CD1c-positive myeloid dendritic cell (primary cell): ENCODE results near the gene SH3BGRL3.

ENCODE experiments used
- DNase-seq: peaks from one replicate; pipeline ENCODE4 v3.0.0-alpha.2; 2016; ENCODE audit errors: extremely low spot score

Gene SH3BGRL3

DNA sequence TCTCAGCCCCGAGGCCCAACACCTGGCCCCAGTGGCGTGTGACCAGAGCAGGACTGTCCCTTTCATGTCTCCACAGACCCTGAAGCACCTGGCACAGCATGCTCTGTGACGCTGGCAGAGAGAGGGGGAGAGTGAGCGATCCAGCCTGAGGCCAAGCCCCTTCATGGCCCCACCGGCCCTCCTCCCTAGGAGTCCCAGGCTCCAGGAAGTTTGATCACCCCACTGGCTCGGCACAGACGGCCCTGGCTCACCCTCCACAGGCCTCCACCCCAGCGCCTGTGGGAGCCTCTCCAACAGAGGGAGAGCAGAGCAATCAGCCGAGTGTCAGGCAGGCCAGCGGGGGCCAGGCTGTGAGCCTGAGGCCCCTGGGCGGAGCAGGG is 11.0 kb downstream of the SH3BGRL3 start:
- DNase-seq = no peak

DNA sequence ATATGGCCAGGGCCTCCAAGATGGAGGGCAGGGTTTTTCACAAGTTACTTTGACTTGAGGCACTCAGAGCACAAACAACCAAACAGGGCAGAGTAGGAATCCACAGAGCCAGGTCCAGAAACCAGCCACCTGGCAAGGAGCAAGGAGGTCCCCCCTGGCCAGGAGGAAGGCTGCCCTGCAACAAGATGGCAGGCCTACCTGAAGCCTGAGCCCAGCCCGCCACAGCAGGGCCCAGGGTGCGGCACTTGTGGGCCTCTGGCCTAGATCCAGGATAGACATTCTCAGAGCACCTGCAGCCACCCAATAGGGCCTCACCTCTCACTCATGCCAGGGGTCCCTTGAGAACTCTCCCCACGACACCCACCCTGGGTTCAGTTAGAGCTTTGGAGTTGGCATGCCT is 11.5 kb downstream of the SH3BGRL3 start:
- DNase-seq = no peak

DNA sequence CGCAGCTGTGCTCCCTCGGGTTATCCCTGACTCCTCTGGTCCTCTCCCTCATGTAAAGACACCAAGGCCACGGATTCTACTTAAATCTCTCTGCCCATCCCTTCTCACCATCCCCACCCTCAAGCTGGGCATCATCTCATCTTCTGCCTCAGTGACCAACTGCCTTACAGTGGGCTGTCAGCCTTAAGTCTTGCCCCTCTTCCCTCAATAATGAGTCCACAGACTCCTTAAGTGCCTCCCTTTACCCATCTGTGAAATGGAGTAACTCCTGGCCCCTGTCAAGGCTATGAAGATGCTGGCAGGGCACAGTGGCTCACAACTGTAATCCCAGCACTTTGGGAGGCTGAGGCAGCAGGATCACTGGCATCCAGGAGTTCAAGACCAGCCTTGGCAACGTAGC is 12.1 kb downstream of the SH3BGRL3 start:
- no peak for DNase-seq

DNA sequence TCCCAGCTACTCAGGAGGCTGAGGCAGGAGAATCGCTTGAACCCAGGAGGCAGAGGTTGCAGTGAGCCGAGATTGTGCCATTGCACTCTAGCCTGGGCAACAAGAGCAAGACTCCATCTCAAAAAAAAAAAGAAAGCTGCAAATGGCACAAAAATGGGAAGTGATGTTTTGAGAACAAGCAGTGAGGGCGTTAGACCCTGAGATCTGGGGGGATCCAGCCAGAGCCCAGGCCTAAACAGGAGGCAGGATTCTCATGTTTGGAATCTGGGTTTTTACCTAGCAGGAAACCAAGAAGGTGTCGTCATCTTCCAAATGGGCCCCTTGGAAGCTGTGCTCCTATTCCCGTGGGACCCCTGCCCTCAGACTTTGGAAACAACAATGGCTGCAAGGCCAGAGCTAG is 12.8 kb downstream of the SH3BGRL3 start:
- peak; percentile 41 for DNase-seq

DNA sequence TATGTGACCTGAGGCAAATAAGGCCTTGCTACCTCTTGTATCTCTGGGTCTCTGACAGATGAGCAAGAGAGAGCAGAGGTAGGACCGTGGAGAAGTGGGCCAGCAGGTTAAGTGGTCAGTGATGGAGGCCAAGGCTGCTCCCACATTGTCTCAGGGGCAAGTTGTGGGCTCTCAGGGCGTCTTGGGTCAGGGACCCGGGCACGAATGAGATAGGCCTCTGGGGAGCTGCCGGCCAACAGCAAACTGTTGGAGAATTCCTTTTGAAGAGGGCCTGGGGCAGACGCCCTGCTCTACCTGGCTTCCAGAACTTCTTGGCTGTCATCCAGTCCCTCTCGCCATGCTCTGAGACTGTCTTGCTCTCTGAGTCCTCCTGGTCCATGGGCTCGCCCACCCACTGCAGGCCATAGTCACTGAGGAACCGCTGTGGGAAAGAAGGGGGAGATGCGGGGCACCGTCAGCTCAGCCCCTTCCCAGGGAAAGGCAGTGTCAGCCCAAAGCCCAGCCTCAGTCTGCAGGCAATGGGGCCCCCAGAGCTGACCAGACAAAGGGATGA is 14.1 kb downstream of the SH3BGRL3 start:
- no peak for DNase-seq

DNA sequence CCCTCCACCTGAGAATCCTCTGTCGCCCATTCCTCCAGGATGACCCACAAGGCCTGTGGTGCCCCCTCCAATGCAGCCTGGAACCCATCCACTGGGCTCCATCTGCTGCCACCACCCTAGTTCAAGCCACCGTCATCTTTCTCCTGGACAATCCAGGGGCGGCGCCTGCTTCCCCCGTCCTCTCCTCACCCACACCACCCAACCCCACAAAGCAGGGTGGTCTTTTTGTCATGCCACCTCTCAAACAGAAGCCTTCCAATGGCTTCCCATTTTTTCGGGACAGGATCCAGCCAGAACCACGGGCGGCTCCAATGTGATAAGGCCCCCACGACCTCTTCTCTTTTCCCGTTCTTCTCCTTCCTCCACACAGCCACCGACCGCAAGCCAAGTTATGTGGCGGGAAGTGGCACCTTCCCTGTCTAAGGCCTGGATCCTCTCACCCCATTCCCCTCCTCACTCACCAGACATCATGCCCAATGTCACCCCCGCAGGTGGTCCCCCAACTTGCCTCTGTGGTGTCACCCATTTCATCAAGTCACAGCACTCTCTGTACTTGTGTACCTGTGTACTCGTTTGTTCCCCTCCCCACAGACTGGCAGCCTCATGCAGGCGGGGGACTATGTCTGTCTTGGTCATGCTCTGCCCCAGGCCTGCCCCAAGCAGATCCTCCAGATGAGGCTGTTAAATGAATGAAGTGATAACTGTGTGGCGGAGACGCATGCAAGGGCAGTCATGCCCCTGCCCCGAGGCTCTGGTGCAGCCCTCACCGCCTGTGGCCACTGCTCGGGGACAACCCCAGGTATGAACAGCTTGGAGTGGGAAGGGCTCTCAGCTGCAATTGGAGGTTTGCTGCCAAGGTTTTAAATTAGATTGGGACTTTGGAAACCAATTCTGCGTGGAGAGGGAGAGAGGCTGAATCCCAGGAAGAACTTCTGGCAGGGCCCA is 15.6 kb downstream of the SH3BGRL3 start:
- no peak for DNase-seq

DNA sequence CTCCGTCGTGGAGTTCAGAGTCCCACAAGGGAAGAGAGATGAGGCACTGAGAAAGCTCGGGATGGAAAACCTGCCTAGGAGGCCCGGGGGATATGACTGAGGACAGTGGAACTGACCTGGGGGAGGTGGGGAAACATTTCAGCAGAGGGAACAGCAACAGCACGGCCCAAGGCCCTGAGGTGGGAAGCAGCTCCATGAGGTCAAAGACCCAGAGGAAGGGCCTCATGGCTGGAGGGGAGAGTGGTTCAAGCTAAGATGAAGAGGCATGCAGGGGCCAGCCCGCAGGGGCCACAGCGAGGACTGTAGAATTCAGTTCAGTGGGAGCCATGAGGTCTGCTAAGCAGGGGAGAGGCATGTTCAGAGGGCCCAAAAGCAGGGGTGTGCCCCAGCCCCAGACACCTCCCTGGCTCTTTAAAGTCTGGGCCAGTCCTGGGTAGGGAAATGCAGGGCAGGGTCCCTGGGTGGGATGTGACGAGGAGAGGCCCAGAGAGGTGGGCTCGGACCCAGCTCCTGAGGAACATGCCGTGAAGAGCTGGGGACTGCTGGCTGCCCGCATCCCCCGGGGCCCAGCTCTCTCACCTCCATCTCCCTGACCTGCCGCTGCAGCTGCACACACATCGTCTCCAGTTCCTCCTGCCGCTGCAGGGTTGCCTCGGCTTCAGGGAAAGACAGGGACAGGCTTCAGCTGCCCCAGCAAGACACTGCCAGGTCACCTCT is 16.6 kb downstream of the SH3BGRL3 start:
- no peak for DNase-seq

DNA sequence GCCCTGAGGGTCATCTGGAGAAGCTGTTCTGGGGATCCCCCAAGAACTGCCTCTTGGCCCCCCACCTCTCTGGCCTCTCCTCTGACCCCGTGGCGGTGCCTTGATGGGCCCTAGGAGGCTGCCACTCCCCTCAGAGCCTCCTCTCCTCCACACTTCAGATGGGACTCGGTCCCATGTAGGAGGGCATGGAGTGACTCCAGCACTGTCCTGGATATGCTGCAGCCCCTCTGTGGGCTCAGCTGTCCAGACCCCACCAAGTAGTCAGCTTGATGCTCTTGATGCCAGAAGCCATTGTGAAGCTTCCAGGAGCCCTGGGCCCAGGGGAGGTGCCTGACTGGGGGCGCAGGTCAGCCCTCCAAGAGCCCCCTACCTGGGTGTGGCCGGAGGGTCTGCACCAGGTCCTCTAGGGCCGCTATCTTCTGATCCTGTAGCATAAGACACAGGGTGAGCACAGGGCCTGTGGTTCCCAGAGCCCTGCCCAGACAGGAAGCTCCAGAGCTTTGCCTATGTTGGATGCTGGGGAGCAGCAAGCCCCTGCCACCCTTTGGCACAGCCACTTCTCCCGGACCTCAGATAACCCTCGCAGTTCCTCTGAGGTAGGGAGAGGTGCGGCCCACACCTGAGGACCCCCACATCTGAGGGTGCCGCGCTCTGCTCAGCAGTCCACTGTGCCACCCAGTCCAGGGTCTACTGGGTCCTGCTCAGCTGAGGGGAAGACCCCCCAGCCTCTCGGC is 17.3 kb downstream of the SH3BGRL3 start:
- no peak for DNase-seq

DNA sequence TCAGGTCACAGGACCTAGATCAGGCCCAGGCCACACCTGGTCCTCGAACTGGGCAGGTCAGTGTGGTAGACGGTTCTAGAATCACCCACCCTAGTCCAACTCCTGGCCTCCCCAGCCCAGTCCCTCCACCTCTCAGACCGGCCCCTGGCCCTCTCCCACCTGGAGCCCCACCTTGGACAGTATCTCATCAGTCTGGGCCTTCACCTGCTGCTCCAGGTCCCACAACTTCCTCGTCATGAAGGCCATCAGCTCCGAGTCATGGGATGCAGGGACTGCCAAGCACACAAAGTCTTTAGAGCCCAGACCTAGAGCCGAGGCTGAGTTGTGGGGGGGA is 17.9 kb downstream of the SH3BGRL3 start:
- no peak for DNase-seq

DNA sequence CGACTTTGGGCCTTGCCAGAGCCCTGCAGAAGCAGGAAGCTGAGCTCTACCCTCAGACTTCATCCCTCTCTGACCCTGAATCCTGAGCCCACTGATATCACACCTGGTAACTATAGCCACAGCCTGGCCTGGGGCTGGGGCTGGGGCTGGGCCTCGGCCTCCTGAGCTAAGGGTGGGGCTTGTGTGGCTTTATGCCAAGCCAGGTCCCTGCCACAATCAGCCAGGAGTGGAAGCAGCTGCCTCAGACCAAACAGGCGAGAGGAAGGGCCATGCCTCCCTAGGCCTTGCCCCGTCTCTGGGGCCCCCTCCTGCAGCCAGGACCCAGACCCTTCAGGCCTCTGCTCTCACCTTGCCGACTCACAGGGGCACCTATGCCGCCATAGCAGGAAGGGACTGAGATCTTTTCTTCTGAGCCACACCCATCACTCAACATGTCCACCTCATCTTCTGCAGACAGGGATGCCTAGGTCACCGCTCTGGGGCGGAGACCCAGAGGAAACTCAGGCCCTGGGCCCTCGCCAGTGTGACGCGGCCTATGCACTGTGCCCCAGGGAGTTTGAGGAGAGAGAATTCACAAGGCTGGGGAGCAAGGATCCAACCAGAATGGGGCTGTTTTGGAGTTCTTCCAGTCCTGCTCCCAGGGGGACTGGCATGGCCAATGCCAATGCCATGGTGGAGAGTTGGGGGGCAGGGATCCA is 20.8 kb downstream of the SH3BGRL3 start:
- DNase-seq = no peak

DNA sequence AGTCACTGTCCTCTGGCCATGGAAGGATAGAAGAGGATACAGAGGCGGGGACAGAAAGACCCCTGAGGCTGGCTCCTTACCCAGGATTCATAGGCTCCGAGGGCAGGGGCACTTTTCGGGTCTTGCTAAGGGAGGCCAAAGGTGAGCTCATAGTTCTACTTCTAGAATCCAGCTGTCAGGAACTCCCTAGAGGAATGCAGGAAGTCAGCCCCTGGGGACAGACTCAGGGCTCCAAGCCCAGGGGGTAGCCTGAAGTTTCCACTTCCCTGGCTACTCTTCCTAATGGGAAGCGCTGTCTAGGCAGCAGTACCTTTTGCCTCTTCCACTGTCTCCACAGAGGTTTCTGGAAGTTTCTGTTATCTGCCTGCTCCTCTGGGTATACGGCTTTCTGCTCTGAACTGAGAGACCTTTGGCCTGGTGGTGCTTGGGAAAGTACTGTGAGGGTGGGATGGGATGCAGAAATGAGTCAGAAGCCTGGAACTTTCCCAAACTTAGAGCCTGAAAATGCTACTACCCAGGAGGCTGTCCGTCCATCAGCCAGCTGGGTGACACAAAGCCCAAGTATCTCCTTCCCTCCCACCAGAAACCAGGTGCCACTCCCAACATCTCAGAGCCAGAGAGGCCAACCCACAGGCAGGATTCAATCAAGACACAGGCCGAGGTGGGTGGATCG is 23.0 kb downstream of the SH3BGRL3 start:
- no peak for DNase-seq

DNA sequence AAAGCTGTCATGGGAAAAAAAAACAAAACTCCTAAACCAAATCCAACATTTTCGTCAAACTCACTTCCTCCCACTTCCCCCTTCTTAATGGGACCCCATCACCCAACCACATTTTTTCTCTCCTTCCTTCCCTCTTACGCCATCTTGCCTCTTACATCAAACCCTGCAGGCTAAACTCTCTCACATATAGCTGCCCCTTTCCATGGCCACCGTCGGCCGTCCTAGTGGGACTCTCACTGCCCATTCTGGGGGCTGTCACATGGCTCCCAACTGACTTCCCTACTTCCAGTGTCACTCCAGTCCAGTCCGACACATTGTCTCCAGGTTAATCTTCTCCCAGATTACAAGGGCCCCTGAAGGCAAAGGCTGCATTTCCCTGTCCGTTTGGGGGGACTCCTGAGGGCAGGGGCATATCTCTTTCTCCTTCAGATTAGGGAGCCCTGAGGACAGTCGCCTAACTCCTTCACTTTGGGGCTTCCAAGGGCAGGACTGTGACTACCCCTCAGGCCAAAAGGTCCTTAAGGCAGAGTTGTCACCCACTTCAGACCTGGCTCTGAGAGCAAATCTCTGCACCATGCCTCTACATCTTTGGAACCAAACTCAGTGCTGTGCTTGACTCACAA is 25.9 kb downstream of the SH3BGRL3 start:
- DNase-seq = peak; percentile 37

DNA sequence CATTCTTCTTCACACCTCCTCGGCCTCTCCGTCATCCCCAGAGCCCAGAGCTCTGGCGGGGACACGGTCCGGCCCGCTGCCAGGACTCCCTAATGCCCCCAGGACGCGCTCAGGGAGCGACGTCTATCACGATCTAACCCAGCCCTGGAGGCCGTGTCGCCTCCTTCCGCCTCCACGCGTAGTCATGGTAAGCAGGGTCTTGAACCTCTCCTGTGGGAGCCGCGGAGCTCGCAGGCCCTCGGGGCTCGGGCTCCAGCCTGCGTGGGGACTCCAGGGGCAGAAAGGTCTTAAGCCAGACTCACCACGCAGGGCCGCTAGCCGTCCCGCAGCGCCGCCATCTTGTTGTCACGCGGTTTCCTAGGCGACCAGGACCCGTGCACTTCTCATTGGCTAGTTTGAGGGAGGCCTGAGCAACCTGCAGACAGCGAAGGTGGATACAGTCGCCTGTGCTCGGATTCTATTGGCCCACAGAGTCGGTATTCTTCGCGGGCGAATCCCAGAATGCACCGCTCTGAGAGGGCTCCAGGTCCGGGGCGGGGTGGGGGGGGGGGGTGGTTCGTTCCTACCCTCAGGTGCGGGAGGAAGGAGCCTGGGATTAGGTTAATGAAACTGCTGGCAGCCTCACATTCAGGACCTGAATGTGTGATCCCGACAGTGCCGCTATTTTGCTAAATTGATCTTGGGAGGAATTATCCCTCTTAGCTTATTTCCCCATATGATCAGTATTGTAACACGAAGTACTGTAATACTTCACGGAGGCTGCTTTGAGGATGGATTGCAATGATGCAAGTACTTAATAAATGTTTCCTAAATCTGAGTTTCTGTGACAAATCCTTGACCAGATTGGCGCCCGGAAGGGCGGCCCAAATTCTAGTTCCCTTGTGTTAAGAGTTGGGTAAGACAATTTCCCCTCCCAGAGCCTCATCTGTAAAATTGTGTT is 26.7 kb downstream of the SH3BGRL3 start, which contains the start of gene UBXN11:
Gene UBXN11, minus strand, starts transcription at position 347 of the 940 bp plus-strand sequence. CDS start 3,753 bp downstream, outside the sequence.
- DNase-seq = peak; percentile 93

DNA sequence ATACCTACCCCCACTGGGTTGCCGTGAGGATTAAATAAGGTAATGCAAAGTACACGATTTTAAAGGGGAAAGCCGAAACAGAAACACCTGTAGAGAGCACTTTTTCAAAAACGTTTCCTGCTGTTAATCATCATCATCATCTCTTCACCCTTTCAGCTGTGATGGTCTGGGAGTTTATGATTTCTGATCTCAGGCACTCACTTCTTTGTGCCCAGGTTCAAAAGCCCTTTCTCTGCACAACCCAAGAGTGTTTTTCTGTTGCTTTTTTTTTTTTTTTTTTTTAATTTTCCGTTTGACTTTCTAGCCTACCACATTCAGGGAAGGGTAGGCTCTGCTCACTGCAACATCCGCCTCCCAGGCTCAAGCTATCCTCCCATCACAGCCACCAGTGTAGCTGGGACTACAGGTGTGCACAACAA is 27.5 kb downstream of the SH3BGRL3 start:
- DNase-seq = no peak

DNA sequence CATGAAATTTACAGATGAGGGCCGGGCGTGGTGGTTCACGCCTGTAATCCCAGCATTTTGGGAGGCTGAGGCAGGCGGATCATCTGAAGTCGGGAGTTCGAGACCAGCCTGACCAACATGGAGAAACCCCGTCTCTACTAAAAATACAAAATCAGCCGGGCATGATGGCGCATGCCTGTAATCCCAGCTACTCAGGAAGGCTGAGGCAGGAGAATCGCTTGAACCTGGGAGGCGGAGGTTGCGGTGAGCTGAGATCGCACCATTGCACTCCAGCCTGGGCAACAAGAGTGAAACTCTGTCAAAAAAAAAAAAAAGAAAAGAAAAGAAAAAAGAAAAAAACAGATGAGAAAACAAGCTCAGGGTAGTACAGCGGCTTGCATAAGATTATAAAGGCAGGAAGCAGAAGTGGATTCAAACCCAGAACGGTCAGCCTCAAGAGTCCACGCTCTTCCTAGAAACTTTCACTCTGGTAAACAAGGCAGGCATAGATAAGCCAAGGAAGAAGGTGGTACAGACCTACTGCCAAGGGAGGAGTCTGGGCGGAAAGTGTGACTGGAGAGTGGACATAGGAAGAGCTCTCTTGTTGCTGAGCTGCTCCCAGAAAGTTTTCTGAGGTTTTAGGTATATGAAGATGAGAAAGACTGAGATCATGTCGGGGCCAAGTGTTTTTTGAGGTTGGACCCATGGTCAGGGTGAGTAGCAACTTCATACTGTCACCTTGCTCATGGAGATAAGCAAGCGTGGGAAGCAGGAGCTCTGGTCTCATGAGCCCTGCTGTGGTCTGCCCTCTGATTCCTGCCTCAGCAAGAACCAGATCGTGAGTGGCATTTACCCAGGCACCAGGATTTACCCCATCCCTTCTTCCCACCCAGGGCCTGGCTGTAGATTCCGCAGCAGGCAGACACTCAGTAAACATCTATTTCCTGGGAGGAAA is 28.3 kb downstream of the SH3BGRL3 start:
- DNase-seq = peak; percentile 44

DNA sequence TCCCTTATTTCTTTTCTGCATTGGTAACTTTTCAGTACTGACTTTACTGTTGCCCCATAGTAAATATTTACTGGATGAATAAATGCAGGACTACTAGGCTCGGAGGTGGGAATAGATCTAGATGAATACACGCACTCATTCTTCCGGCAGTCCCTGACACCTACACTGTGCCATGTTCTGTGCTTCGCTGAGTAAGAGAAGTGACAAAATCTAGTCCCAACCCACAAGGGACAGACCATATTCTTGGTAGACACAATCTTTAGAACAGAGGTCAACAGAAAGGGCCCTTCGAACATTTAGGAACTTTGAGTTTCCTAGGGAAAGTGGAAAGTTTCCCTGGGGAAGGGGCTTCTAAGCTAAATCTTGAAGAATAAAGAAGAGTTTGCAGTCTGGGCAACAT is 34.6 kb downstream of the SH3BGRL3 start:
- DNase-seq = peak; percentile 39

DNA sequence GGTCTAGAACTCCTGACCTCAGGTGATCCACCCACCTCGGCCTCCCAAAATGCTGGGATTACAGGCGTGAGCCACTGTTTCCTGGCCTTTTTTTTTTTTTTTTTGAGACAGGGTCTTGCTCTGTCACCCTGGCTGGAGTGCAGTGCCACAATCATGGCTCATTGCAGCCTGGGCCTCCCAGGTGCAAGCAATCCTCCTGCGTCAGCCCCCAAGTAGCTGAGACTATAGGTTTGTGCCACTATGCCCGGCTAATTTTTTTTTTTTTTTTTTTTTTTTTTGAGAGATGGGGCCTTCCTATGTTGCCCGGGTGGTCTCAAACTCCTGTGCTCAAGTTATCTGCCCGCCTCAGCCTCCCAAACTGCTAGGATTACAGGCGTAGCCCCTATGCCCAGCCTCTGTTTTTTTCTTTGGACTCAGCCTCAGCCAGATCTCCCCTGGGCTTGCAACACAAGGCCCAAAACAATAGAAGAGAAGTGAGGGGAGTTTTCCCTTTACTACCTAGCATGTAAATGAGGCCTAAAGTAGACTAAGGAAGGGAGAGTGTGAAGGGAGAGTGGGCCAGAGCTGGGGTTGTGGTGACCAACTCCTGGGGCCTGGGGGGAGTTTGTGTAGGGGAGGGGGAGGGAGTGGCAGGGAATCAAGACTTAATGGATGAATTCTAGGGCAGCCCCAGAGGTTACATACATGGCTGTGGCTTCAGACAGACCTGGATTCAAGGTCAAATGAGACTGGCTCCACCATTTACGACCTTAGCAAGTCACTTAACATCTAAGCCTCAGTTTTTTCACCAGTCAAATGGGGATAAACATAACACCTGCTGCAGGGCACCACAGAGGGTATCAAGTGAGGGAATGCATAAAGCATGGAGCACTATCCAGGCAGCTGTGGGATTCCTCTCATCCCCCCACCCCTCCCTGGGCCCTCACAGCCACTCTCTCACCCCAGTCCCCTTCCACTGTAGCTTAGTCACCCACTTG is 36.3 kb downstream of the SH3BGRL3 start:
- DNase-seq = peak; percentile 8
